NCI-H187 (cell line): ENCODE results near the gene ARAP3.

Source experiments
- DNase-seq, 2 experiments: peaks; one replicate each; lab custom pipeline; 2025; lab: John Stamatoyannopoulos, UW

Gene ARAP3

GRCh38 chr5:141668601-141669265 lies 13.3 kb downstream of the ARAP3 start:
- no peak for DNase-seq

GRCh38 chr5:141665995-141666940 lies 15.8 kb downstream of the ARAP3 start:
- no peak for DNase-seq

GRCh38 chr5:141664733-141665461 lies 17.1 kb downstream of the ARAP3 start:
- peak in 1 of 2 experiments; percentile 52 for DNase-seq

- no peak for DNase-seq
Measured at GRCh38 chr5:141663506-141663905, 18.5 kb downstream of the ARAP3 start.

- no peak for DNase-seq
Measured at GRCh38 chr5:141662028-141662427, 20.0 kb downstream of the ARAP3 start.

- DNase-seq = no peak
Measured at GRCh38 chr5:141657937-141658545, 24.0 kb downstream of the ARAP3 start.

GRCh38 chr5:141657404-141657803 lies 24.6 kb downstream of the ARAP3 start:
- no peak for DNase-seq

GRCh38 chr5:141656396-141656795 lies 25.6 kb downstream of the ARAP3 start:
- DNase-seq = no peak

GRCh38 chr5:141655020-141655419 lies 27.0 kb downstream of the ARAP3 start:
- no peak for DNase-seq

GRCh38 chr5:141654298-141654697 lies 27.7 kb downstream of the ARAP3 start:
- DNase-seq = no peak

- no peak for DNase-seq
Measured at GRCh38 chr5:141651728-141652105, 30.3 kb downstream of the ARAP3 start.

- peak; percentile 33 to 68 for DNase-seq
Measured at GRCh38 chr5:141650851-141651727, 30.9 kb downstream of the ARAP3 start, which contains the start of gene FCHSD1. Gene FCHSD1, minus strand, starts transcription at chr5:141651418. Its CDS starts 50 bp downstream, at chr5:141651368.

- DNase-seq = no peak
Measured at GRCh38 chr5:141649972-141650371, 32.1 kb downstream of the ARAP3 start.

- DNase-seq = no peak
Measured at GRCh38 chr5:141649056-141649688, 32.9 kb downstream of the ARAP3 start.

GRCh38 chr5:141647851-141648250 lies 34.2 kb downstream of the ARAP3 start:
- DNase-seq = no peak

GRCh38 chr5:141647242-141647641 lies 34.8 kb downstream of the ARAP3 start:
- no peak for DNase-seq

- DNase-seq = no peak
Measured at GRCh38 chr5:141646026-141646425, 36.0 kb downstream of the ARAP3 start.

GRCh38 chr5:141641634-141642267 lies 40.3 kb downstream of the ARAP3 start:
- no peak for DNase-seq

- no peak for DNase-seq
Measured at GRCh38 chr5:141640698-141641097, 41.3 kb downstream of the ARAP3 start.

GRCh38 chr5:141640051-141640415 lies 42.0 kb downstream of the ARAP3 start:
- DNase-seq = no peak
